CD4-positive, alpha-beta T cell treated with Interleukin-6 for 4 hours (primary cell): ENCODE measurements around the gene RD3L.
"Not testable (repeated sequence)": the region's sequence is repeated elsewhere in the genome, so short reads cannot be mapped to it uniquely, and the experiment has no call there.

Source experiments
- DNase-seq: peaks from one replicate; pipeline ENCODE4 v3.0.0-alpha.2; 2020; ENCODE audit warnings: mixed read lengths

The RD3L gene

GRCh38 chr14:103927566-103927965, 14.8 kb downstream of the RD3L start:
- DNase-seq = no peak

GRCh38 chr14:103925316-103925715, 17.0 kb downstream of the RD3L start:
- no peak for DNase-seq

GRCh38 chr14:103923863-103924262, 18.5 kb downstream of the RD3L start:
- DNase-seq = no peak

- DNase-seq = not testable (repeated sequence)
Measured at GRCh38 chr14:103921855-103922200, 20.5 kb downstream of the RD3L start.

- DNase-seq = peak; percentile 96
Measured at GRCh38 chr14:103920981-103921854, 21.1 kb downstream of the RD3L start.

- DNase-seq = no peak
Measured at GRCh38 chr14:103916636-103917262, 25.6 kb downstream of the RD3L start.

GRCh38 chr14:103915616-103916015, 26.7 kb downstream of the RD3L start:
- no peak for DNase-seq

GRCh38 chr14:103910984-103911383, 31.3 kb downstream of the RD3L start:
- DNase-seq = no peak

- peak; percentile 80 for DNase-seq
Measured at GRCh38 chr14:103910262-103910935, 31.9 kb downstream of the RD3L start.

GRCh38 chr14:103909531-103910261, 32.6 kb downstream of the RD3L start:
- no peak for DNase-seq

- peak; percentile 70 for DNase-seq
Measured at GRCh38 chr14:103908580-103908979, 33.7 kb downstream of the RD3L start.

GRCh38 chr14:103905842-103906456, 36.4 kb downstream of the RD3L start:
- peak; percentile 65 for DNase-seq

- no peak for DNase-seq
Measured at GRCh38 chr14:103904493-103905107, 37.7 kb downstream of the RD3L start.

GRCh38 chr14:103899833-103900232, 42.5 kb downstream of the RD3L start:
- DNase-seq = no peak

- no peak for DNase-seq
Measured at GRCh38 chr14:103899316-103899715, 43.0 kb downstream of the RD3L start.

GRCh38 chr14:103898711-103899110, 43.6 kb downstream of the RD3L start:
- no peak for DNase-seq

GRCh38 chr14:103898204-103898603, 44.1 kb downstream of the RD3L start:
- no peak for DNase-seq

- no peak for DNase-seq
Measured at GRCh38 chr14:103897075-103897947, 45.0 kb downstream of the RD3L start.

- DNase-seq = no peak
Measured at GRCh38 chr14:103896578-103896977, 45.8 kb downstream of the RD3L start.

GRCh38 chr14:103894723-103895059, 47.6 kb downstream of the RD3L start:
- no peak for DNase-seq

- no peak for DNase-seq
Measured at GRCh38 chr14:103894034-103894722, 48.2 kb downstream of the RD3L start.
